ENCODE results near the gene POU2F2.
"Not testable (repeated sequence)": the region's sequence is repeated elsewhere in the genome, so short reads cannot be mapped to it uniquely, and the experiment has no call there.

POU2F2 gene

DNA sequence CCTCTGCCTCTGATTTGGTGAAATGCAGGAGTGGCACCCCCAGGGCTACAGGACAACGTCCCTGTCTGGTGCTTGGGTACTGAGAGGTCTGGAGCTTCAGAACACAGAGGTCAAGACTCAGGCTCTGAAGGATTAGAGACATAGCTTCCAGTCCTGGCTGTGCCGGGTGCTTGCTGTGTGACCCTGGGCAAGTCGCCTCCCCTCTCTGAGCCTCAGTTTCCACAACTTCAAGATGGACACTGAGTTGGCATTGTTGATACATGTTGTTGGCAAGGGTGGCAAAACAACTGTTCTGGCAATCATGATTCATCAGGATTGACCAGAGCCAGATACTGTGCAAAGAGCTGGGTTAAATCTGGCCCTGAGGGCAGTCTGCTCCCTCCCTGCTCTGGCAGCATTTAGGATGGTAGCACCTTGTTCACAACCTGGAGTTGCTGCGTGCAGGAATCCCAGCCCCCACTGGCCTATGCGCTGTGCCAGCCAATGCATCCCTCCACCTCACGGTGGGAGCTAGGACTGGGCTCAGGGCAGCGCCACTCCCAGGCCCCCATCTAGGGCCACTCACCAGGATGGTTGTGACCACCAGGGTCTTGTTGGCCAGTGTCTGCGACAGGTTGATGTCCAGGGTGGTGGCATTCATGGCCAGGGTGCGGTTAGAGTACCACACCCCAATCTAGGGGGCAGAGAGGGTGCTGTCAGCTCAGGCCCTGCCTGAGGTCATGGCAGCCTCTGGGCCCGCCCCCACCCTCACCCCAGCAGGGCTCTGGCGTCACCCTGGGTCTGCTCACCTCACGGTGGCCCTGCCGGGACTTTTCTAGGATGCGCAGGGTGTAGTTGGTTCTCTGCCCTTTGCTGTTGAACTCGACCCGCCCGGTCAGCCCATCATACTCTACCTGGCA lies 79.0 kb downstream of the POU2F2 start:
- DNase-seq = no peak

DNA sequence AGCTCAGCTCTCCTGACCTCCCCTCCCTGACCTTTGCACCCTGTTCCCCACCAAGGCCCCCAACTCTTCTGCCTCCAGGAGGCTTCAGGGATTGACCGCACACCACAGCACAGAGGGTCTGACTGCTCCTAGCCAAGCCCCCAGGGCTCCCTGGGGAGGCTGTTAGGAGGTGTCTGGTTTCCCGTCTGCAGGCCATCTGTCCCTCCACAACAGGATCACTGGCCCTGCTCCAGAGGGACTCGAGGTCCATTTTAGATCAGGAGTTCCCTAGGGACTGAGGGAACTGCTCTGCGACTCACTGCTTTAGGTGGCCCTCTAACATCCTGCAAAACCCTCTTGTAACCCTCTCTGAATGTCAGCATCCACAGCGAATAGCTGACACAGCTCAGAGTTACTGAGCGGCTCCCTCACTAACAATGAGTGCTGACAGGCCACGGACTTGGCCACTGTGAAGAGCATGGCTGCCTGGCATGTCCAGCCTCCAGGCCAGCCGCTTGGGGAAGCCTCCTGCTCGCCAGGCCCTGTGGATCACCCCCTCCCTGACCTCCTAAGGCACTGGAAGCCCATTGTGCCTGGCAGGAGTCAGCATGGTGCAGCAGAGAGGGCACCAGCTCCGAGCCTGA lies 79.9 kb downstream of the POU2F2 start:
- DNase-seq = no peak

DNA sequence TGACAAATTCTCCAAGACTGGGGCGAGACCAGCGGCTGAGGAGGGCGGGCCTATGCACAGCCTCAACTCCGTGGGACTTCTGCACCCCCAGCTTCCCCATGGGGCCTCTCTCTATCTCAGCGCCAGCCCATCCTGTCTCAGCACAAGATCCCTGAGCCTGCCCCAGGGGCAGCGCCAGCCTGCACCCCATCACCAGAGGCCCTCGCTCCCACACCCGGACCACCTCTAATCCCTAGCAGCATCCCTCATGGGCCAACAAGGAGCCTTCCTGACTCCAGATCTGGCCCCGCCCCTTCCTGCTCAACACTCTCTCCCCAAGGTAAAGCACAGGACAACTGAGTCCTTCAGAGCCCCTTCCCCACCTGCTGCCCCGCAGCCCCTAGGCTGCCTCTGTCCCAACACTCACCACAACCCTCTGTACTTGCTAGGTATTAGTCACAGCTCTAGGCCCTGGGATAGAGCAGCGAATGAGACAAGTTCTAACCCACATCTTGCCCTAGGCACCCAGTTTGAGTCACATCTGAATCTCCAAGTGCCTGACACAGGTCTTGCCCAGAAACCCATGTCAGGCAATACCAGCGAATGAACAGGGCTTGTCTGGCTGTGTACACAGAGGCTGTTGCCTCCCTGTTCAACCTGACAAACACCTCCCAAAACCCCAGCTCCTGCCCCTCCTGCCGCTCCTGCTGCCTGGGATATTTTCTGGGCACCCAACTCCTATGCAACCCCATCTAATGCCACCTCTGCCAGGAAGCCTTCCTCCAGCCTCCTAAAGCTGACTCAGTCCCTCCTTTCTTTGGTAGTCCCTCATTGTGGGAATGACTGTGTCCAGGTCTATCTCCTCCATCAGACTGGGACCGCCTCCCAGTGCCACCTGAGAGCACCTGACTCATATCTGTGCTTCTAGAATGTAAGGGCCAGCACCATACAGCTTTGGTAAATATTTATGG lies 80.8 kb downstream of the POU2F2 start:
- DNase-seq = no peak

DNA sequence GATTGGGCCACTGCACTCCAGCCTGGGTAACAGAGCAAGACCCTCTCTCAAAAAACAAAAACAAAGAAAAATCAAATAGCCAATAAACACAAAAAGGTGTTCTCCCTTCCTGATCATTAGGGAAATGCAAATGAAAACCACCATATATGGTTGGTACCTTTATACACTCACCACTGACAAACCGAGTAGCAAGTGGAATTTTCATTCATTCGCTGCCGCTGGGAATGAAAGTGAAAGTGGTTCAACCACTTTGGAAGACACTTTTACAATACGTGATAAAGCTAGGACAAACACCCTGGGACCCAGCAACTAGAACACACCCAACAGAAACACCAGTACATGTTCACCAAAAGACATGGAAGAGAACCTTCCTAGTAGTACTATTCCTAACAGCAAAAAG lies 83.3 kb downstream of the POU2F2 start:
- DNase-seq = no peak

- no peak for DNase-seq
These were observed 86.7 kb downstream of the POU2F2 start for GRCh38 chr19:42045575-42045974.

DNA sequence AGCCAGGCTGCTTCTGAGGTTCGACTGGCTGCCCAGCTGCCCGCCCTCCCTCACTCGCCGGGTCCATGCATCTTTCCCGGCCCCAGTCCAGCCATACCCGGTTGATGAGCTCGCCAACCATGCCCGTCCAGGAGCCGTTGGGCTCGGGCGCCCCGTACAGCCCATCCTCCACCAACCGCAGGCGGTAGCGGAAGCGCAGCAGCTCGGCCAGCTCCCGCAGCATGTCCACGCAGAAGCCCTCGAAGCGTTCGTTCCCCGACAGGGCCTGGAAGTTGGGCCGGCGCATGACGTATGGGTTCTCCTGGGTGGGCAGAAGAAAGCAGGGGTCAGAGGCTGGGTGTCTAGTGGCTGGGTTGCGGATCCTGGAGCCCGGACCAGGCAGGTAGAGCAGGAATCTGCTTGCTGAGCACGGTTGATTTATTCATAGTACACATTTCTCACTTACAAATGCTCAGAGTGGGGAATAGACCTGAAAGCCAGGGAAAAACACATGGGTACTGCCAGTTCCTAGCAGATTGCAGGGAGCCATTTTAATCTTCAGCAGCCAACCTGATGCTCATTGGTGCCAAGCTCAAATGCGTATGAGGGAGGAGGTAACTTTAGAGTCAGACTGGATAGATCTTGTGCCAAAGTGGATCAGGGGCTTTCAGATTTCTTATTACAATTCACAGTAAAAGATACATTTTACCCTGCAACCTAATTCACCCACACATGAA lies 89.6 kb downstream of the POU2F2 start:
- no peak for DNase-seq

GRCh38 chr19:42040491-42040890 lies 91.8 kb downstream of the POU2F2 start:
- not testable (repeated sequence) for DNase-seq

DNA sequence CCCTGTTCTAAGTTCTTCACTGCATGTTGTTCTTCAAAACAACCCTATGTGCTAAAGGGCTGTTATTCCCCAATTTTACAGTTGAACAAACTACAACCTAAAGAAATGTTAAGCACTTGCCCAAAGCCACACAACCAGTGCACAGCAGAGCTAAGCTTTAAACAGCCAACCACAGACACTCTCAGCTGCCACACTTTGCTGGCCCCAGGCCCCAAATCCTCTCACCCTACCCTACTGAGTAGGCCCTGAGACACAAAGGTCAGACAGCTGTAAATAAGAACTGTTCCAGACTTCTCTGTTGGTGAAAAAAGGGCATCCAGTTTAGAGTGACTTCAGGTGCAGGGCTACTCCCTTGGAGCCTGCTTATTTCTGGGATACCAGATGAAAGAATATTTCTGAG lies 92.2 kb downstream of the POU2F2 start:
- no peak for DNase-seq

- no peak for DNase-seq
These were observed 93.6 kb downstream of the POU2F2 start for GRCh38 chr19:42038666-42039065.

DNA sequence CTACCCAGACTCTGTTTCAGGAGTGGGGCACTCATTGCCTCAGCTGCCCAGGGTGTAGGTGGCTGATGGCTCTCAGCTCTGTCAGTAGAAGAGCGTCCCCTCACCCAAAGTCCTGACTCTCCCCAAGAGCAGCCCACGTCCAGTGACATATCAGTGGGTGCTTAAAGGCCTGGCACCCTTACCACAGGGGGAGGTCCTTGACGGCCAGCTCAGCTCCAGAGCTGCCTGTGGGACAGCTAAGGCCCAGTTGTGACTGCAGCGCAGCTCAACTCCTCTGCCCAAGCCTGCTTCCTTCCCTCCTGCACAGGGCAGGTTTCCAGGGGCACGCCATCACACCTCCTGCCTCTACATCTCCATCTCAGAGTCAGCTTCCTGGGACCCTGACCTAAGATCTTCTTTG lies 94.6 kb downstream of the POU2F2 start:
- DNase-seq = no peak

Measured in NCI-H1105 (cell line).